Glomerular visceral epithelial cell (primary cell): Measurements from ENCODE around the gene WEE2.
"Not testable (repeated sequence)": the region's sequence is repeated elsewhere in the genome, so short reads cannot be mapped to it uniquely, and the experiment has no call there.

Experiments used
- DNase-seq: peaks from one replicate; pipeline ENCODE4 v3.0.0-alpha.2; 2016; ENCODE audit errors: extremely low spot score

WEE2 gene

DNA sequence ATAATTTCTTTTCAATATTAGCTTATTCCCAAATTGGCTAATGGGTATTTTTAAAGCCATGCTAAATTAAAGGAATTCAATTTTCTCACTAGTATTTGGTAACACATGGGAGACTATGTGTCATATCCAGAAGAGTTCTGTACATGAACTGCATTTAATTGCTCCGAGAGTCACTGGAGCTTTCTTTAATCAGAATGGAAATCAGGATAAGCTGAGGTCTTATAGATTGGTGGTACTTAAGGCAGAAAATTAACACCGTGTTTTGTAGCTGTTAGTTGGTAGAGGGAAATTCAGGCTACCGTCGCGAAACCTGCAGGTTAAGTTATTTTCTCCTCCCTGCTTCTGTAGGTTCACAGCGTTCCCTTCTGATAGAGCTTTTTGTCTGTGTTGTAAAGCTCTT, at the start of gene WEE2:
WEE2 (plus strand) TSS at position 3 of the 400 bp plus-strand sequence. CDS start 406 bp downstream, outside the sequence.
- DNase-seq: no peak

DNA sequence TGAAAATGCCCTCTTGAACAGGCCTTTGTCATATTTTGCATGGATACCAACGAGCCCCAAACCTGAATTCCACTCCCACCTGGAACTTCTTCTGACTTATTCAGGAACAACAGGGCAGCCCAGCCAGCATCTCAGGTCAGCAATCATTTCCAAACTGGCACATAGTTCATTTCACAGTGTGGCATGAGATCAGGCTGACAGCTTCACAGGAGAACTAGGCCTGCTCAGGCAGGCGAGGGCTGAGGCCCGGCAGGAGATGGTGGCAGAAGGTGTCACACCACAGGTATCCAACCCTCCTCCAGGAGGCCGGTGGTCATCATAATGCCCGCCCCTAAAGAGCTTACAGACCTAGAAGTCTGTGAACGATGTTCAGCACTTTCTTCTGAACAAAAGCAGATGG, 48.7 kb upstream of the WEE2 start:
- DNase-seq: no peak

DNA sequence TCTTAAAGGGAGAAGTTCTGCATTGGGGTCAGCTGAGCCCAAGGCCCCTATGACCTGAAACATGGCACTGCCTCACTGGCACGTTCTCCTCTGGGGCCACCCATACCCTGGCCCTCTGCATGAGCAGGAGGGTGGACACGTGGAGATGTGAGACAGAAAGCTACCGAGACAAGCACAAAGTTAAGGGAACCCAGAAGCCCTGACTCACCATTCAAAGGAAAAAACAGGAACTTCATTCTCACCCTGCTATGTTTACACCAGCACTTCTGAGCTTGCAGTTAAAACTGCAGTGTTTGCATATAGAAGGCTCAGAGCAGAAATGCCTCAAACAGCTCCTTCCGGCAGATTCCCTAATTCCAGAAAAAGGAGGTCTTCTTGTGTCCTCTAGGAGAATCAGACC, 47.9 kb upstream of the WEE2 start:
- no peak for DNase-seq

DNA sequence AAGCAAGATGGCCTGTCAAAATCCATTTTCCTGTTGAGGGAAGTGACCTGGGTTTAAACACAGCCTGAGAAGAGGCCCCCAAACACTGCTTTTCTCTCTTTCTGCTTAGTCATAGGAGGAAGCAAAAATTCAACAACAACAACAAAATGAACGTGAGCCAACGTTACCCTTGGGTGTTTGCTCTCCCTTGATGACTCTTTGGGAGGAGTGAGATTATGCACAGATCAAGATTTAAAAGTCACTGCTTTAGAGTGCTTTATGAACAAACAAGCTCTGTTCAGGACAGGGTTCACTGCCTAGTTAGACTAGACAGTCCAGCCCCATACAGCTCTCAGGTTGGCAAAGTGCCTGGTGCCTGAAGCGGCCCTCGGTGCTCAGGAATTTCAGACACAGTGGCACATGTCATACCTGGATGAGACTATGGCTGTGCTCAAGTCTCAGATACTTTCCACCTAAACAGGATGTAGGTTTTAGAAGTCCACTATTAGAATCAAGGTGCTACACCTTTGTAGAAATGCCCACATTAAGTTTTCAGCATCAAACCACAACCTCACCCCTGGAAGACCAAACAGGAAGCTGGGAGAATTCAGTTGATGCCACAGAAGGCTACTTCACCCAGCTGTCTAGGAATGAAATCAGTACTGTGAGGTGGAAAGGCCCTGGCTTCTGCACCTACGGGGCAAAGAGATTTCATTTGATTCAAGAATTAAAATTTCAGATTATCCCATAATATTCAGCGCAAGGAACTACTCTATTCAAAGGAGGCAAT, 44.9 kb upstream of the WEE2 start:
- DNase-seq: peak; percentile 41

DNA sequence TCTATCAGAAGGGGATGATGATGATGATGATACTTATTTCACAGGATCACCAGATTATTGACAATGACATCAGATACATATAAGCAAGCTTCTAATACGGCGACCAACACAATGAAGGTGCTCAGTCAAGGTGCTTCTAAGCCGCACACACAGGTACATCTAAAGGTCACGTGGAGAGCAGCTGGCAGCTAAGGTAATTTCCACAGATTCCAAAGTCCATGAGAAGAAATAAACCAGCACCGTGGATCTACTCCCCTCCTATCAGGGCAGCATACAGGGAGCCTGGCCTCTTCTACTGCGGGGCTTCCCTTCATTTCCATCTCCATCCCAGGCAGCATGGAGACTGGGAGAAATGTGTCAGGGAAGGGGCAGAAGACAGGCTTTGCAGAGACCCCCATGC, 43.7 kb upstream of the WEE2 start:
- no peak for DNase-seq

DNA sequence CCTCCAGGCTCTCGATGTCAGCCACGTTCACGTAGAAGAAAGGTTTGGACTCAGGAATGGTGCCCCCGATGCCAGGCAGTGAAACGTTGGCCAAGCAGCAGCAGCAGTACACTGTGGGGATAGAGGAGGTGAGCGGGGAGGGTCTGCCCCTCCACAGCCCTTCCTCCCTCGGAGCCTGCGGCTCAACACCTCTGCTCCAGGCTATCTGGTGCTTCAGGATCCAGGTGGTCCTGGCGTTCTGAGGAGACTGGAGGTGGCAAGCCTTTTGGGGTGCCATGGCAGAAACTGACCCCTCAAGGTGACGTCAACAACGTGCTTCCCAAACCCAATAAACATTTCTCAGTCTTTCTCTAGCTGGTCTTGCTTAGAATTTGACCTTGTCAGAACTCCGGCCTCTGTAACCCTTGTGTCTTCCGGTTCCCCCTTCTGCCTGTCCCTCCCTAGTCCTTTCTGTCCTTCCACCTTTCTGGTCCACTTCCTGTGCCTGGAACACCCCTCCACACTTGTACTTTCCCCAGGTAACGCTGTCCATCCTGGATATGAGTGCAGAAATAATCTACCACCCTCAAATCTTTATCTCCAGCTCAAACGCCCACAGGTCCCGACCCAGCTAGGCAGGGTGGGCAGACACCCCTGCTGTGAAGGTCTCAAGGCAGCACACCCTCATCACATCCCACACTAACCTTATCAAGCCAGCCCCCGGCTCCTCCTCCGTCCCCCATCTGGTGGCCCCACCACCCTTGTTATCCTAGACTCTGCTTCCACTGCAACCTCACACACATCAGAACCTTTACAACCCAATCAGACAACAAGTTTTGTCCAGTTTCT, 42.7 kb upstream of the WEE2 start:
- DNase-seq: no peak

DNA sequence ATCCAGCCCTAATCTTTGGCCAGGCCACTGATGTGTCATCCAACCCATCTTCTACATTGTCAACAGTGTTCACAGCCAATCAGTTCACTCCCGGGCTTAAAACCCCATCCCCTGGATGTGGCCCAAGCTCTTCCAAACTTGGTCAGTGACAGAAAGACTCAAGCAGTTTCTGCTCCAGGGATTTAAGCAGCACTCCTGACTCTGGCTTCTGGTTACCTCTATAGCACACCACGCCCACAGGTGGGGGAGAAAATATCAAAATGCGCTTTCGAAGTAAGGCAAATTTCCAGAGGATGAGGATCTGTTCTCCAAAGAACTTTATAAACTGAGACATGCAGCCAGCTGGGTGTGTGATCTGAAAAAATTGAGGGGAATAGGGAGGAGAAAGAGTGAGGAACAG, 42.1 kb upstream of the WEE2 start:
- no peak for DNase-seq

DNA sequence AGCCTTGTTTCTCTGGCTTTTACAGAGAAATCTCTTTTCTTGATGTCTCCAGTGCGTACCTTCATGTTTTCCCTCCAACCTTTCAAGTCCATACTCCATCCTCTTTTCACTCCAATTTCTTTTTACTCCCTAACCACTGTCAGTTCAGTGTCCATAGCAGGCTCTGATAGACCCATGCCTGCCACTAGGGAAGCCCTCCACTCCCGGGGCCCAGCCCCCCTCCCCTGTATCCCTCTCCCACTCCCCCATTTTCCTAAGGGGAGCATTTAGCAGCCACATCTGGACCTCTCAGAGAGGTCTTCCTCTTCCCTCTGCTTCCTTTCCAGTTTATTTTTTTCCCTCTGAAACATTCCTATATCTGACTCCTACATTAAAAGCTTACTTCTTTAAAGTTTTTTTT, 39.3 kb upstream of the WEE2 start:
- DNase-seq: no peak

DNA sequence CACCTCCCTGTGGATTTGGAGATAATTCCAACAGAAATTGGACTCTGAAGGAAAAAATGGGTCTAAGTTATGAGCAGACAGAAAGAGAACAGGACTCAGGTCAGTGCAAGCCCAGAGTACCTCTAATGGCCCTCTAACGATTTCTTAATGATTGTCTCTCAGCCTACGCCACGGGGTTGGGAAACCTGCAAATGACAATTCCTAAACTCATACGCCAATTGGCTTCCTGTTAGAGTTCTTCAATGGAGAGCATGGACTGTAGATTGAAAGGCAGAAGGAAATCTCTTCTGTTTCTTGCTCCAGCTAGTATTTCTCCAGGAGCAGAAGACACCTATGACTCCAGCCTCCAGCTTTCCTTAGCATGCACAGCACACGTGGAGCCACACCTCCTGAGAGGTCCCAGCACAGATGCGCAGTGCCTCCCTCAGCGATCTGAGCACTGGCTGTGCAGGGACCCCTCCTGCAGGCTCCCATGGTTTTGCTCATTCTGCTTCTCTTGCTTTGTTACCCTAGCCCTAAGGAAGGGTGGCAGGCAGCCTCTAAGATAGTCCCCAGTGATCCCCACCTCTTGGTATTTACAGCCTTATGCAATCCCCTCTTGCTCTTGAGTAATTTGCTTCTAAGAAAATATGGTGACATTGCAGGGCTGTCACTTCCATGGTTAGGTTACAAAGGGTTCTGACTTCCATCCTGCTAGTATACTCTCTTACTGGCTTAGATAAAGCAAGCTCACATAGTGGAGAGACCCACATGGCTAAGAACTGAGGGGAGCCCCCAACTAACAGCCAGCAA, 36.3 kb upstream of the WEE2 start:
- DNase-seq: no peak

DNA sequence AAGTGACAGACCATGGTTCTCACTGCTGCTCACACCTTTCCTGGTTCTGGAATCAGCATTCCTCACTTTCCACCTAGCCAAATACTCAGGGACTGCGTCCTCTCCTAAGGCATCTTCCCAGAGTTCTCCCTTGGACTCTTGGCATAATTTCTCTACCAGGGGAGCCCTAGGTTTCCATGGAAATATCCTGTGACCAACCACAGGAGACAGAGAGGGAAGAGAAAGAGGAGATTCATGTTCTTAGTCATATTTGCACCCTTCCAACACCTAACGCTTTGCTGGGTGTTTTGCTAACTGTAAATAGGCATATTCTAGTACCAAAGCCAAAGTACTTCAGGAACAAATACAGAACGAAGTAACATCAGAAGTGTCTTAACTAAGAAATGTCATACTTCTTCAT, 34.8 kb upstream of the WEE2 start:
- DNase-seq: no peak

DNA sequence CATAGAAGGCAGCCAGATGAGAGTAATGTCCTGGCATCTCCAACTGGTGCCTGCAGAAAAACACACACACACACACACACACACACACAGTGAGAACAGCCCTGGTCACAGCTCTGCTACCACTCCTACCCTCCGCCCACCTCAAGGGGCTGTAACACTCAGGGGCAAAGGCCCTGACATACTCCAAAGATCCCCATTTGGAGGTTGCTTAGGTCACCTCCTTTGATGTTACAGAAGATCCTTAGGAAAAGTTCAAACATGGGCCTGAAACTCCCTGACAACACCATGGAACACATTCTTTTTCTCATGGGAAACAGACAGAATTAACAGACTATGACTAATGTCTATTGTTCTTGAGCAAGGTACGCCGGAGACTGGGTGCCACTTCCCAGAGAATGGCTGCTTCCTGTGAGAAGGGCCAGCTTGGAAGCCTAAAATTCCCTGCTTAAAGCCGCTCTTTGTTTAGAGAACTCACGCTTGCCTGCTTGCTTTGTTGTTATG, 33.9 kb upstream of the WEE2 start:
- peak; percentile 77 for DNase-seq

DNA sequence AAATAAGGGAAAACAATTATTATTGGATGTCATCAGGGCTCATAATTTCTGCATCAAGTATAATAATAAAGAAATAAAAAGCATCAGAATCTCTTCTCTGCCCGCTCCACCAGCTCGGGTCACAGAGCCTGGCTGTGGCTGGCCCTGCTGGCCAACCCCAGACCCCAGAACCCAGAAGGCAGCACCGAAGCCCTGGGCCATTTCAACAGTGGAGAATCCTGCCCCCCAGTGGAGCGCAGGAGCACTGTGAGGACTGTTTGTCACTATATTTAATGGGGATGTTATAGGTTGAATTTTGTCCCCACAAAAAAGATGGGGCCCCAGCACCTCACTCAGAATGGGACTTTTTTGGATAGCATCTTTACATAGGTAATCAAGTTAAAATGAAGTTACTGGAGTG, 33.5 kb upstream of the WEE2 start:
- peak; percentile 42 for DNase-seq

DNA sequence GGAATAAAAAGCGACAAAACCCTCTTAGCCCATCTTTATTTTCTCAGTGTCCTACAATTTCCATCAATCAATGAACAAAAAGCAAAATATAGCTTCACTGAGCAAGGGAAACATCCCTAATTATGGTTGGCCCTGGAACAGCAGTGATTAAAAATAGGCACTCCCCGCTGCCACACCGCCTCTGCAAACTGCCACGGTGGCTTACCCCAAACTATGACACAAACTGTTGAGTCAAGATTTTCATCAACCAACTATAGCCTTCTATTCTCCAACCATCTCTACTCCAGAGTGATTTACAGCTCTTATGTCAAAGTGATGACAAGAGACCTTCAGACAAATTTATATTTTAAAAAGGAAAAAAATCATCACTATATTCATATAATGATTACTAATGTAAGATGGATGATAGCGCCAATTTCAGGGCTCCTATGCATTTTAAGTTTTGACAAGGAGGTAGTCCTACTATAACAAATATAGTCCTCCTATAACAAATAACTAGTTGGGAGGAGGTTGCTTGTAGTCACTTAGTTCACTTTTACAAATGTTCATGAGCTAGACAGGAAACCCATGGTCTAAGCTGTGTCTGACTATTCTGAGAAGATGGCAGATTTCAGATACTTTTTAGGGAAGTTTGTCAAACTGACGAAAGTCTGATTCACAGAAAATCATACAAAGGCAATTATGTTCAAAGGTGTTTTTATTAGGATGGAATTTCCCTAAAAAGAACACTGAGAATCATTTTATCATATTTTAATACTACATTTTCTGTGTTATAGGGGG, 32.5 kb upstream of the WEE2 start:
- no peak for DNase-seq

DNA sequence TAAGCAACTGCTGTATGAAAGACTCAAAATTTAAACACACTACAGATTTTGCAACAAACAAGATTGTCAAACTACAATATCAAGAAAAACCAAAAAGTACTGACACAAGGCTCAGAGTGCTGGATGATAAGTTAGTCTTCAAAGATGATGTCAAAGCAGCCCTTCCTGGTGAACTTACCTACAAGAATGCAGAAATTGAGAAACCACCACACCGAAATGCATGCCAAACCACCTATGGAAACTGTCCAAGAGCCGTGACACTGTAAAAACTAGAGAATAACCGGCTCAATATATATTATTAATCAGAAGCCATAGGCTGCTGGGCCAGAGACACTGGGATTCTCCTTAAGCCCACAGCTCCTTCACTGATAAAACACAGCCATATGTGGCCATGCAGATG, 31.5 kb upstream of the WEE2 start:
- peak; percentile 70 for DNase-seq

DNA sequence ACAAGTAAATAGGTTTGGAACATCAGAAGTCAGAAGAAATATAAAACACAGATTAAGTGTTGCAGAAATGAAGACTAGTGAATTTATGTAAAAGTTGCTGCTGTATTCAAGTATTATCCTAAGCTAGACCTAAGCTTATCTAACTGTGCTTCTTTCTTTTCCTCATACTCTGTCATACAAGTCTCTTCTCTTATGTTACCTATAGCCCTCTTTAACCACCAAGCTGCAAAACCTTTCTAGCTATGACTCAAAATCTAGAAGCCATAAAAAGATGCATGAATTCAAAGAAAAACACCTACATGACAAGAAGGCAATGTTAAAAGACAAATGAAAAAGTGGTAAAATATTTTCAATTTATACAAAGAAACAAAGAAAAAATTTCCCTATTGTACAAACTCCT, 29.1 kb upstream of the WEE2 start:
- no peak for DNase-seq

DNA sequence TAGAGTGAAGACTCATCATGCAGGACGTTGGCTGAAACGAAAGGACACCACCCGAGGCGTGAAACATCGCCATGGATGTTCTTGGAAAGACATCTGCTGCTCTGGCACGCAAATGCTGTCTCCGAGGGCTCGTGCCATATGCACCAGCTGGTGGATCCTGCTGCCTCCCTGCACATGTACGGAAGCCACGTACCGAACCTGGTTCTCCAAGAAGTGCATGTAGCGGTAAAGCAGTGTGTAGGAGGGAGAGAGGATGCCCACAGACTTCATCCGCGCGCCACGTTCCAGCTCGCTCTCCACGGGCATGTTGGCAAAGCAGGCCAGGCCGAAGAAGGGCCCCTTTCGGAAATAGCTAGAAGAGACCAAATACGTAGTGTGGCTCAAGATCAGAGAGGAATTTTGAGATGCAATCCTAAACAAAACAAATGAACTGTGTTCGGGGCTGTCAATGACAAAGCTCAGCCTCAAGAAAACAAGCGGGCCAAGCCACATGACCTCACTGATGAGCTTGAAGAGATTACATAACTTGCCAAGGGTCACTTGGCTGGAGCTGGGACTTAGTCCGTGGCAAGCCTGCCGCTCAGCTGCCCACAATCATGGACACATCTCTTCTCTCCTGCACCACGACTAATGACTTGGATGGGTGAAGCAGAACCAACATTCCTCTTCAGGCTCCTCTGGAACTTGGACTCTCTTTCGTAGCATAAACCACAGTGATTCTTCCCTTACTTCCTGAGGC, 22.7 kb upstream of the WEE2 start:
- peak; percentile 39 for DNase-seq

DNA sequence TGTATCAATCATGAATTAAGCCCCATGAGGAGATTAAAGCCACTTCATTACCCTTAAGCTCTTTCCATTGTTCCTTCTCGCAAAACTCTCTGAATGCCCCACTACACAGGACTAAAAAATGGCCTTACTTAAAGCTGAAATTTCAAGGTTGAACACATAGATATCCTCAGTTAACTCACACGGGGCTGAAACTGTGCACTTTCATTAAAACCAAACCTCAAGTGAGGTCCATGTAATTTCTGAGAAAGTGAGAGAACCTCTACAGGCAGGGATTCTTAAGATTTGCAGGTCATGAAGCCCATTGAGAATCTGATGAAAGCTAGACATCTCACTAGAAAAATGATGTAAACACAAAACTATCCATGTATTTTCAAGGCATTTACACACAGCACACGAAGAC, 22.1 kb upstream of the WEE2 start:
- DNase-seq: no peak

DNA sequence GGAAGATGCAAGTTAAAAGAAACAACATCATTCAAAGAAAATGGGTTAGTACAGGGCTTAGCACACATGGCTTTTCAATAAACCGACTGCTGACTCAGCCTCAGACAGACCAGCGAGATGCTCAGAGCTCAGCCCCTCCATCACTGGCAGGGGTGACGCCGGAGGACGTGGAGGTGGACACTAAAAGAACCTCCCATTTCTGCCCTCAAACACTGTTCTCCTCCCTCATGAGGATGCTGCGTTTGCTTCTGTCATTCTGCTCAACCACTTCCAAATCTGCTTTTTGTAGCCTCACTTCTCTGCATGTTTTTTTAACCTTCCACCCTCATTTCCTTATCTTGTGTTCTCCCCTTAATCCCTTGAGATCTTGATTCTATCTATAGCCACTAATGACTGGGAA, 21.5 kb upstream of the WEE2 start:
- DNase-seq: no peak

DNA sequence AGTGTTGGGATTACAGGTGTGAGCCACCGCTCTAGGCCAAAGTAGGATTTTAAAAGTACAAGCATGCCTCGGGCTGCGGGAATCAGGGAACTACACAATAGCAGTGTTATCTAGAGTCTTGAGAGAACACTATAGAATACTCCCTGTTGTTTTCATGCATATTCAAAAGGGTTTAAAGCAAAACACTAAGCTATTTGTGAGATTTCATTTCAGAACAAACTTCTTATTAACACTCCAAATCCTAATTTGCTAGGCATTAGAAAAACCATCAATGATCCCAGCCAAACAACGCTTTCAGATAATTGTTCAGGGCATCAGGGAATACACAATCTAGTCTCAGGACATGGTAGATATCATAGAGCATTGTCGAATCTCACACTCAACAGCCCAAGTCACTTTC, 20.1 kb upstream of the WEE2 start:
- no peak for DNase-seq

DNA sequence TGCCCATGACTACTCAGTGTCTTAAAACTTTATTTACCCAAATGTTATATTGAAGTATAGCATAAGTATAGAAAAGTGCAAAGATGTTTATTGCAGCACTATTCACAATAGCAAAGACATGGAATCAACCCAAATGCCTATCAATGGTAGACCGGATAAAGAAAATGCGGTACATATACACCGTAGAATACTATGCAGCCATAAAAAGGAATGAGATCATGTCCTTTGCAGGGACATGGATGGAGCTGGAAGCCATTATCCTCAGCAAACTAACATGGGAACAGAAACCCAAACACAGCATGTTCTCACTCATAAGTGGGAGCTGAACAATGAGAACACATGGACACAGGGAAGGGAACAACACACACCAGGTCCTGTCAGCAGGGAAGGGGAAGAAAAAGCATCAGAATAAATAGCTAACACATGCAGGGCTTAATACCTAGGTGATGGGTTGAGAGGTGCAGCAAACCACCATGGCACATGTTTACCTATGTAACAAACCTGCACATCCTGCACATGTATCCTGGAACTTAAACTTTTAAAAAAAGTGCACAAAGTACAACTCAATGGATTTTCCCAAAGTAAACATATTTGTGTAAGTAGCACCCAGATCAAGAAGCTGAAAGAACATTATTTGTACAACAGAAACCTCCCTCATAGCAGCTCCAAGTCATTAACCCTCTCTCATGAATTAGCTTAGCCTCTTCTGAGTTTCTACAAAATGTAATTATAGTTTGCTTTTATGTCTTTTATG, 18.9 kb upstream of the WEE2 start:
- DNase-seq: not testable (repeated sequence)
